ENCODE measurements around the gene JMJD1C. TPM values are rescaled to one million over a fixed set of nuclear protein-coding genes. Genes with fewer than 3 reads are reported as not detected.

Gene JMJD1C
- total and polyA plus RNA-seq, 10 of the 15 experiments (the other 5 are each of a cell fraction or from before 2014, with no cell fraction given): 31.2 to 83.3 (median 49.5) TPM

- TF ChIP-seq CUX1 (IDR thresholded peaks at IDR 0.05; ENCODE audit: insufficient replicate concordance, low read depth, low read length) (no peak), BHLHE40 (IDR thresholded peaks at IDR 0.05; ENCODE audit: borderline replicate concordance in 1 of 2, low read depth in 2 of 2, low read length in 1 of 2) (no peak), SMC3 (IDR thresholded peaks at IDR 0.05; ENCODE audit: borderline replicate concordance, low read length) (no peak), SPI1 (IDR thresholded peaks at IDR 0.05; ENCODE audit: borderline replicate concordance, insufficient read depth, low read depth, low read length) (peak; percentile 95), BACH1 (IDR thresholded peaks at IDR 0.05; ENCODE audit: borderline replicate concordance) (no peak), KDM1A (IDR thresholded peaks at IDR 0.05; ENCODE audit: borderline replicate concordance) (no peak), SRF (IDR thresholded peaks at IDR 0.05; ENCODE audit: low read depth in 2 of 2, low read length in 2 of 2) (no peak), ETV6 (conservative IDR thresholded peaks at IDR 0.05 in 1 of 2, IDR thresholded peaks at IDR 0.05 in 1 of 2; ENCODE audit: borderline replicate concordance in 1 of 2, low read depth in 1 of 2) (no peak), ZNF687 (IDR thresholded peaks at IDR 0.05) (peak; percentile 51; the same call in 1 of the 2 replicates), HDGF (IDR thresholded peaks at IDR 0.05) (no peak), NFIC (IDR thresholded peaks at IDR 0.05; ENCODE audit: low read depth, low read length) (peak; percentile 54; the same call in 1 of the 2 replicates), NFYA (IDR thresholded peaks at IDR 0.05; ENCODE audit: borderline replicate concordance, low read depth, low read length) (no peak), RUNX3 (IDR thresholded peaks at IDR 0.05; ENCODE audit: low read length) (peak; percentile 48; the same call in 1 of the 2 replicates), JUNB (IDR thresholded peaks at IDR 0.05) (no peak), CHD2 (IDR thresholded peaks at IDR 0.05; ENCODE audit: borderline replicate concordance, low read depth, low read length) (no peak), ZNF24 (IDR thresholded peaks at IDR 0.05) (no peak), HDAC2 (IDR thresholded peaks at IDR 0.05) (no peak), SMARCA5 (IDR thresholded peaks at IDR 0.05) (no peak), CEBPZ (IDR thresholded peaks at IDR 0.05; ENCODE audit: low read depth, low read length) (no peak)
These were observed 44.2 kb downstream of the JMJD1C start (continued) for GRCh38 chr10:63421591-63421990.

Measured in GM12878 (cell line).